ENCODE data around the gene FBN1. TPM values are rescaled to one million over a fixed set of nuclear protein-coding genes. Genes with fewer than 3 reads are reported as not detected.
A peak's percentile ranks its signal among the peaks of the same experiment; 100 is the strongest.

The FBN1 gene
- 100 to 1,000 TPM in 1 of 3 donors, 10 to 100 TPM in 2; 91.0 to 113 (median 94.2) TPM for polyA plus RNA-seq (ENCODE audit: insufficient read length in 3 of 3)
- long read RNA-seq, donor 1, partial matches to known transcripts: 8 of 8 reads
- long read RNA-seq, donor 1, other reads (novel, unspliced or antisense): 0 of 8 reads
- long read RNA-seq, donor 2, full-length matches to known transcripts: 1 of 12 reads
- long read RNA-seq, donor 2, partial matches to known transcripts: 11 of 12 reads
- long read RNA-seq, donor 2, other reads (novel, unspliced or antisense): 0 of 12 reads
- long read RNA-seq, donor 3, full-length matches to known transcripts: 2 of 21 reads
- long read RNA-seq, donor 3, partial matches to known transcripts: 19 of 21 reads
- long read RNA-seq, donor 3, other reads (novel, unspliced or antisense): 0 of 21 reads
- long read RNA-seq, donor 4, partial matches to known transcripts: 7 of 7 reads
- long read RNA-seq, donor 4, other reads (novel, unspliced or antisense): 0 of 7 reads
- long read RNA-seq, donor 5: 0 reads
- long read RNA-seq, donor 6, full-length matches to known transcripts: 2 of 15 reads
- long read RNA-seq, donor 6, partial matches to known transcripts: 13 of 15 reads
- long read RNA-seq, donor 6, other reads (novel, unspliced or antisense): 0 of 15 reads
- long read RNA-seq, donor 7, full-length matches to known transcripts: 1 of 23 reads
- long read RNA-seq, donor 7, partial matches to known transcripts: 22 of 23 reads
- long read RNA-seq, donor 7, other reads (novel, unspliced or antisense): 0 of 23 reads
- long read RNA-seq, donor 8: 0 reads
- long read RNA-seq, donor 9, partial matches to known transcripts: 6 of 6 reads
- long read RNA-seq, donor 9, other reads (novel, unspliced or antisense): 0 of 6 reads
- long read RNA-seq, donor 10, full-length matches to known transcripts: 1 of 9 reads
- long read RNA-seq, donor 10, partial matches to known transcripts: 8 of 9 reads
- long read RNA-seq, donor 10, other reads (novel, unspliced or antisense): 0 of 9 reads
- long read RNA-seq, donor 11, full-length matches to known transcripts: 1 of 10 reads
- long read RNA-seq, donor 11, partial matches to known transcripts: 9 of 10 reads
- long read RNA-seq, donor 11, other reads (novel, unspliced or antisense): 0 of 10 reads
- long read RNA-seq, donor 12, full-length matches to known transcripts: 1 of 1 reads
- long read RNA-seq, donor 12, partial matches to known transcripts: 0 of 1 reads
- long read RNA-seq, donor 12, other reads (novel, unspliced or antisense): 0 of 1 reads
- long read RNA-seq, donor 13: 0 reads
- long read RNA-seq, donor 14, partial matches to known transcripts: 5 of 5 reads
- long read RNA-seq, donor 14, other reads (novel, unspliced or antisense): 0 of 5 reads
- long read RNA-seq, donor 15, full-length matches to known transcripts: 1 of 6 reads
- long read RNA-seq, donor 15, partial matches to known transcripts: 5 of 6 reads
- long read RNA-seq, donor 15, other reads (novel, unspliced or antisense): 0 of 6 reads
- long read RNA-seq, donor 16, full-length matches to known transcripts: 3 of 38 reads
- long read RNA-seq, donor 16, partial matches to known transcripts: 35 of 38 reads
- long read RNA-seq, donor 16, other reads (novel, unspliced or antisense): 0 of 38 reads

DNA sequence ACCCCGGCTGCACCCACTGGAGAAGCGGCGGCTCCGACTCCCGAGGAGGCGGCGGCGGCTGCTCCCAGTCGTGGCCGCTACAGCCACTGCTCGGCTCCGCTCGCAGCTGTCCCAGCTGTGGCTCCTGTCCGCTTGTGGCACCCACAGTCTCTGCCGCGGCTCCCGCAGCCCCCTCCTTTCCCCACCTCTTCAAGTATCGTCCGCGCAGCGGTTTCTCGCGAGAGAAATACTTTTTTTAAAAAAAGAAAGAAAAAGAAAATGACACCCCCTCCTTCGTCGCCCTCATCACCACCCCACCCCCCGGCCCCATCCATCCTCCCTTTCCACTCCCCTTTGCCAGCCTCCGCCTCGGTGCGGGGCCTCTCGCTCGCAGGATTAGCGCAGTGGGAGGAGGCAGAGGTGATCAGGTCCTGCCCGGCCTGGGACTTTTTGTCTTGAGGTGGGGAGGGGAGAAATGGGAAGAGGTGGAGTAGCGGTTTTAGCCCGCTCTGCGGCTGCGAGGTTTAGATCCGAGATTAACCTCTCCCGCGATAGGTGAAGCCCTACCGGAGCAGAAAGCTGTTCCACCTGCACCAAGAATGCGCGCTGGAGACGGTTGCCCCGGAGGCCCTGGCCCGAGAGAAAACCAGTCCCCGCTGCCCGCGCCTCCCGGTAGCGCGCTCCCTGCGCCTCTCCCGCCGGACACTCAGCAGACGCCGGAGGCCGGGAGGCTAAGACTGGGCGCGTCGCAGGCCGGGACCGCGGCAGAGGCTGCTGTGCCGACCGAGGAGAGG lies at the start of gene FBN1:
TSS of gene FBN1 (minus strand) at position 152 of the 773 bp plus-strand sequence. CDS start 940 bp downstream, outside the sequence.
- DNase-seq (ENCODE audit: extremely low read depth in 1 of 11, low read depth in 9 of 11, low spot score in 4 of 11): peak; percentile 63 to 89 (median 80)

DNA sequence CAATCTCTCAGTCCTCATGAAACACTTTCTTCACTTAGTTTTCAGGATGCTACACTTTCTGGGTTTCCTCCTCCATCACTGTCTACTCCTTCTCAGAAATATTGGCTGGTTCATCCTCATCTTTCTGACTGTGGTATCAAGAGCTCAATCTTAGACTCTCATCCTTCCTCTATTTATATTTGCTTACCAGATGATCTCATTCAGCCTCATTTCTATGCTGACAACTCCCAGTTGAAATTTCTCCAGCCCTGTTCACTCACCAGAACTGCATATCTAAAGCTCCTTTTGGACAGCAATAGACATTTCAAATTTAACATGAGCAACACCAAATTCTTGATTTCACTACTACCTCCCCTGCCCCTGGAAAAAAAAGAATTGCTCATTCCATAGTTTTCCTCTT lies 48.0 kb upstream of the FBN1 start:
- DNase-seq (ENCODE audit: extremely low read depth in 1 of 11, low read depth in 9 of 11, low spot score in 4 of 11): no peak

DNA sequence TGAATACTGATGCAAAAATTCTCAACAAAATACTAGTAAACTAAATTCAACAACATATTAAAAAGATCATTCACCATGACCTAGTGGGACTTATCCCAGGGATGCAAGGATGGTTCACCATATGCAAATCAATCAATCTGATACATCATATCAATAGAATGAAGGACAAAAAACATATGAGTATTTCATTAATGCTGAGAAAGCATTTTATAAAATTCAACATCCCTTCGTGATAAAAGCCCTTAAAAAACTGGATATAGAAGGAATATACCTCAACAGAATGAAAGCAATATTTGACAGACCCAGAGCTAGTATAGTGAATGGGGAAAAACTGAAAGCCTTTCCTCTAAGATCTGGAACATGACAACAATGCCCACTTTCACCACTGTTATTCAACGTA lies 43.0 kb upstream of the FBN1 start:
- no peak for DNase-seq (ENCODE audit: extremely low read depth in 1 of 11, low read depth in 9 of 11, low spot score in 4 of 11)

DNA sequence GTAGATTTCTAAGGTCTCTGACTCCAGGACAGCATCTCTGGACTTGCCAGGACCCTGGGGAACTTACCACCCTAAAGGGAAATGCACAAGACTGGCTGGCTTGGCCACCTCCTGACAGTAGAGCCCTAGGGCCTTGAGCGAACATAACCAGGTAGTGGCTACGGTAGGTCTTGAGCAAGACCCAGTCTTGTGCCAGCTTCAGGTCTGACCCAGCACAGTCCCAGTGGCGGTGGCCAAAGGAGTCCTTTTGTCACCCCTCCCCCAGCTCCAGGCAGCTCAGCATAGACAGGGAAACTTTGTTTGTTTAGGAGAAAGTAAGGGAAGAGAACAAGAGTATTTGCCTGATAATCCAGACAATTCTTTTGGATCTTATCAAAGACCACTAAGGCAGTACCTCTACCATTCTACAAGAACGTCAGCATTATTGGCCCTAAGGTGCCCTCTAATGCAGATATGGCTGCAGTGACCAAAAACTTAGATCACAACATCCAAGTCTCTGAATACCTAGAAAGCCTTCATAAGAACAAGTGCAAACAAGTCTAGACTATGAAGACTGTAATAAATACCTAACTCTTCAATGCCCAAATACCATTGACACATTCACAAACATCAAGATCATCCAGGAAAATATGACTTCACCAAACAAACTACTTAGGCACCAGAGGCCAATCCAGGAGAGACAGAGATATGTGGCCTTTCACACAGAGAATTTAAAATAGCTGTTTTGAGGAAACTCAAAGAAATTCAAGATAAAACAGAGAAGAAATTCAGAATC lies 38.7 kb upstream of the FBN1 start:
- DNase-seq (ENCODE audit: extremely low read depth in 1 of 11, low read depth in 9 of 11, low spot score in 4 of 11): no peak

DNA sequence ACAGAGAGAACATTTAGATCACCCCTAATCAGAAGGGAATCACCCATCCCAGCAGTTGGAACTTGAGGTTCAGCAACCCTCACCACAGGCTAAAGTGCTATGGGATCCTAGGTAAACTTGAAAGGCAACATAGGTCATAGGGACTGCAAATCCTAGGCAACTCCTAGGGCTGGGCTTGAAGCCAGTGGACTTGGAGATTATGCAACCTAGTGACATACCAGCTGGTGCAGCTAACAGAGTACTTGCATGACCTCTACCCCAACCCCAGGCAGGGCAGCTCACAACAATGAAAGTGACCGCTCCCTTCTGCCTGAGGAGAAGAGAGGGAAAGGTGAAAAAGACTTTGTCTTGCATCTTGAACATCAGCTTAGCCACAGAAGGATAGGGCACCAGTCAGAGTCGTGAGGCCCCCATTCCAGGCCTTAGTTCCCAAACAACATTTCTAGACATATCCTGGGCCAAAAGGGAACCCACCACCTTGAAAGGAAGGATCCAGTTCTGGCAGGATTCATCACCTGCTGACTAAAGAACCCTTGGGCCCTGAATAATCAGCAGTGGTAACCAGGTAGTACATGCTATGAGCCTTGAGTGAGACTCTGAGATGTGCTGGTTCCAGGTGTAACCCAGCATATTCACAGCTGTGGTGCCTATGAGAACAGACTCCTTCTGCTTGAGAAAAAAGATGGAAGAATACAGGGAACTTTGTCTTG lies 37.6 kb upstream of the FBN1 start:
- DNase-seq (ENCODE audit: extremely low read depth in 1 of 11, low read depth in 9 of 11, low spot score in 4 of 11): no peak

DNA sequence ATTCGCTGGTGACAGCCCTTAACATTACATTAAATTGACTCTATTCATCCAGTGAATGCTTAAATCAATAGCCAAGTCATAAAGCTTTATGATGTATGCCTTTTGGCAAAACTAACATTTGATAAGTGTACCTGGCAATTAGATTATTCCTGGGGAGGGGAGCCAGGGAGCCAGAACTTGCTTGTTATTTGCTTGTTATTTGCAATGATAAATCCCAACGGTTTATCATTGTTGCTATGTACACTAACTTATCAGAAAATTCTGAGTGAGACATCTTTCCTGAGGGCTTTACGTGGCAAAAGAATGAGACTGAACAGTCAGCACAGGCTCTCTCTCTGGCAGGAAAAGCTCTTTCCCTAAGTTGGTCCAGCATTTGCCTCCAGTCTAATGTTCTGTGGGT lies 35.8 kb upstream of the FBN1 start:
- DNase-seq (ENCODE audit: extremely low read depth in 1 of 11, low read depth in 9 of 11, low spot score in 4 of 11): no peak

DNA sequence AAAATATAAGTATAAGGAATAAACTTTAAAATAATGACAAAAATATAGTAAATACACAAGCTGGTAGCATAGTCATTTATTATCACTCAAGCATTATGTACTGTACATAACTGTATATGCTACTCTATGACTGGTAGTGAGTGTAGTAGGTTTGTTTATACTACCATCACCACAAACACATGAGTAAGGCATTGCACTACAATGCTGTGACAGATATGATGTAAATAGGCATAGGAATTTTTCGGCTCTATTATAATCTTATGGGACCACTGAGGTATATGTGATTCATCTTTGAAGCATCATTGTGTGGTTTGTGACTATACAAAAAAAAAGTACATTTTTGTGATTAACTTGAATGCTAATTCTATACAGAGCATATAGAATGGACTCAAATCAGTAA lies 35.3 kb upstream of the FBN1 start:
- DNase-seq (ENCODE audit: extremely low read depth in 1 of 11, low read depth in 9 of 11, low spot score in 4 of 11): no peak

DNA sequence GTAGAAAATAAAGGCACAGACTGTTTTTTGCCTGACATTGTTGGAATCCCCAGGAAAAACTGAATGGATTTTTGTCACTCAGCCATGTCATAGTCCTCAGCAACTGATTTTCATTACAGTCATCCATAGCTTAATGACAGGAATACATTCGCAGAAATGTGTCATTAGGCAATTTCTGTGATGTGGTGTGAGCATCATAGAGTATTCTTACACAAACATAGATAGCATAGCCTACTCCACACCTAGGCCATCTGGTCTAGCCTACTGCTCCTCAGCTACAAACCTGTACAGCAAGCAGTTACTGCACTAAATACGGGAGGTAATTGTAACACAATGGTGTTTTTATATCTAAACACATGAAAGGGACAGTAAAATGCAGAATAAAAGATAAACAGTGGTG lies 34.4 kb upstream of the FBN1 start:
- DNase-seq (ENCODE audit: extremely low read depth in 1 of 11, low read depth in 9 of 11, low spot score in 4 of 11): no peak

DNA sequence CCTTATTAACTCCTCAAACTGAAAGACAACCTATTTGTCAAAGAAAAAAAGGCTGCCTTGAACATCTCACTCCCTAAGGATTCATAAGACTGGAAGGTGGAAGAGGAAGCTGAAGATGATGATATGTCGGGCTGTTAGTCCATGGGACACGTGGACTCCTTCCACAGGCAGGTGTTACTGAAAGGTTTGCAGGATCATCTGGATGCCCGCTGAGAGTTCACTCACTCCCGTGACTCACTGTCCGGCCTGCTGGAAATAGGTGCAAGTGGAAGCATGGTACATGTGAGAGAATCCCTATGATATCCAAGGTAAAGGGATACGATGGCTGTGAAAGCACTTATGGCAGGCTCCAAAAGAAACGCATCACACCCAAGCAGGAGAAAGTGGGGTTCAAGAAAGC lies 33.3 kb upstream of the FBN1 start:
- no peak for DNase-seq (ENCODE audit: extremely low read depth in 1 of 11, low read depth in 9 of 11, low spot score in 4 of 11)

DNA sequence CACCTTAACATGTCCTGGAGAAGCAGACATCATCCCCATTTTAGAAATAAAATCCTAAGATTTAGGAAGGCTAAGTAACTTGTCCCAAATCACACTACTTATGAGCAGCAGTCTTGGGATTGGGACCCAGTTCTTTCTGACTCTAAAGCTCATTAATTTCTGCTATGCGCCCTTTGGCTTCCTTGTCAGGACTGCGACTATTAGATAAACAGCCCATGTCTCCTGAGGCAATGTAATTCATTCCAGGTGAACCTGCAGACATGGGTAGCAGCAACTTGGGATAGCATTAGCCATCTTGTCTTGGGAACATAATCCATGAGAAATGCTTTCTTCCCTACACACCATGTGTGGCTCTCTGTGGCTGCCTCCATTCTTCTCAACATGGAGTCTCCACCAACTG lies 32.3 kb upstream of the FBN1 start:
- DNase-seq (ENCODE audit: extremely low read depth in 1 of 11, low read depth in 9 of 11, low spot score in 4 of 11): no peak

DNA sequence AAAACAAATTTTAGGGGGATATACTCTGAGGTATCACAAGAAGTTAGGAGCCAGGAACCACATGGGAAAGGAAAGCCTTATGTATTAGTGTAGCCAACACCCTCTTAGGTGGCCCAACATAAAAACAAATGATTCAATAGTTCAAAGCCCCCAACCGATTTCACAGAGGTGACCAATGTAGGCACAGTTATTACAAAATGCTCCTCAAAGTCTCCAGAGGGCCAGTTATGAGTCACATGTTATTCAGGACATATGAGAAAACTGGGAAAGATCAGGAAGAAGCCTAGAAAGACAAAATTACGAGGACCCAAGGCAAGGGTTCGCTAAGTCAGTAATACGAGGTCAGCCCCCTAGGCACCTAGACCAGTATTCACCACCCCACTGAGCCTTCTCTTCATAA lies 29.9 kb upstream of the FBN1 start:
- DNase-seq (ENCODE audit: extremely low read depth in 1 of 11, low read depth in 9 of 11, low spot score in 4 of 11): no peak

DNA sequence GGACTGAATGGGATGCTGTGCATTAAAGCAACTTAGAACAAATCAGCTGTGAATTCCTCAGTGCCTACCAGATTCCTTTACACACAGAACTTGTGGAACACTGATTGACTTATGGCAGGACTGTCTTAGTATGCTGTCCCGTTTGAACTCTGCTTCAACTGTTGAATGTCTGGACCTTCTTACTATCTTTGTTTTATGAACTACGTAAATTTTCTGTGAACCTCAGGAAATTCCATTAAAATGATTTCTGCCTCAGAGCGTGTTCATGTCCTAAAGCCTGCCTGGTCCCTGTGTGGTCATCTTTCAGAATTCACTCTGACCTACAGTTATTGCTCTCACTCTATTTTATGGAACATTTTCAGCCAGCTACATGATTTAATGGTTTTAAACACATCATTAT lies 29.4 kb upstream of the FBN1 start:
- peak in 4 of 11 donors; percentile 4 to 25 (median 15) for DNase-seq (ENCODE audit: extremely low read depth in 1 of 11, low read depth in 9 of 11, low spot score in 4 of 11)

DNA sequence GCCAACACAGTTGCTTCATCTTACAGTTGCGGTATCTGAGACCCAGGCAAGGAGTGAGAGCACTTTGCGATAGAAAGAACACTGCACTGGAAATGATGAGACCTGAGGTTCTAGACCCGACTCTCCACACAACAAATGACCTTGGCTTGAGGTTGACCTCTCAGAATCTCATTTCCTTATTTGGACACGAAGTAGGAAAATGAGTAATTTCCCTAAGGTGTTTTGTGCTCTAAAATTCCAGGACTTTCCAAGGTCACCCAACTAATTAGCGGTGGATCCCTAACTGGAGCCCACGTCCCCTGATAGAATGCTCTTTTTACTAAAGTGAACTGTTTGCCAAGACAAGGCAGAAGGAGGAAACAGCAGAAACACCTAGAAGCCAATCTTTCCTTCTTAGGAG lies 26.7 kb upstream of the FBN1 start:
- DNase-seq (ENCODE audit: extremely low read depth in 1 of 11, low read depth in 9 of 11, low spot score in 4 of 11): no peak

DNA sequence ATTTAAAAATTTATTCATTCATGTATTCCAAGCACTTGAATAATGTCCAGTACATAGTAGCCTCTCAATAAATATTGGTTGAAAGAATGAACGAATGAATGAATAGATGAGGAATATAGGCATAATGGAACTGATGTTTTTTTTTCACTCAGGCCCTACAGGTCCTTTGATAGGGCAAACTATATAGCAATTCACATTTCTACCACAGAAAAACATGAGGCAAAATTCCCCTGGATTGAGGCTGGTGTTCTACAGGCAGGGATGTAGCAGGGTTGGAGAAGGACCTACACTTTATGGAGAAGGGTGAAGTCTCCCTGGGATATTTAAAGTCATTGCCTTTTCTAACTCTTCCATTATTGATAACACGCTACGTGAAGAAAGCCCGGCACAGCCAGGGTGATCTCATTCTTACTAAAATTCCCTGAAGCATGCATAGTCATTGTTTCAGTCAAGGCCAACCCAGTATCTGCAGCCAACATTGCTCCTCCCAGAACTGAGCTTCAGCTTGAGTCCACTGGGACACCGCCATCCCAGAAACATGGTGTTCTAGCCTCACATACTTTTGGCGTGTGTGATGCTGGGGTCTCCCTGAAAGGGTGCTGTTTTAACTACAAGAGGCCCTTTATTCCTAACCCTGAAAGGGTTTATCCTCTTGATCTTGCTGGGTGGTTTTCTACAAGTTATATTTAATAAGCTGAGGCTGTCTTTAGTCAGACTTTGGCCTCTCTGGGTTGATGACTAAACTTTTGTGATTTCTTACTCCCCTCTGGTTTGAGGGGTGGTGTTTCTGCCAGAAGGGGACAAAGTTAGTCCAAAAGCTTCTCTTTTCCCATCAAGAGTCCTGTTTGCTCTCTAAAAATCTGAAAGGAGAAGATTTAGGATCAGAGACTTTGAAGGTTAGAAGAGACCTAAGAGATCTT lies 25.9 kb upstream of the FBN1 start:
- DNase-seq (ENCODE audit: extremely low read depth in 1 of 11, low read depth in 9 of 11, low spot score in 4 of 11): no peak

DNA sequence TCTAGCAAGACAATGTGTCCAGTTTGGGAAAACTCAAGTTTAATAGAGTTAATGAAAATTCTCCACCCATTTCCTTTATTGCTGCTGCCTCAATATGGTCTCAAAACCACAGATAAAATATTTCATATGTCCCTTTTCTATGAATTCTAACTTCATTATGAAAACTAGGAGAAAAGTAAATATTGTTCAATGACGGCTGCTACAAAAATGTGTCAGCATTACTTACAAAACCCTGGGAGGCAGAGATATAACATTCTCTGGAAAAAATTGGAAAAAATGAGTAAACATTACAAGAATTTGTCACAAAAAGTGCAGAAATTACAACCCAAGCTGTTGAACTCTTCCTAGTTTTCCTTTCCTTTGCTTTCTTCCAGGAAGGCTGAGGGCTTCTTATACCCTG lies 22.2 kb upstream of the FBN1 start:
- DNase-seq (ENCODE audit: extremely low read depth in 1 of 11, low read depth in 9 of 11, low spot score in 4 of 11): no peak

DNA sequence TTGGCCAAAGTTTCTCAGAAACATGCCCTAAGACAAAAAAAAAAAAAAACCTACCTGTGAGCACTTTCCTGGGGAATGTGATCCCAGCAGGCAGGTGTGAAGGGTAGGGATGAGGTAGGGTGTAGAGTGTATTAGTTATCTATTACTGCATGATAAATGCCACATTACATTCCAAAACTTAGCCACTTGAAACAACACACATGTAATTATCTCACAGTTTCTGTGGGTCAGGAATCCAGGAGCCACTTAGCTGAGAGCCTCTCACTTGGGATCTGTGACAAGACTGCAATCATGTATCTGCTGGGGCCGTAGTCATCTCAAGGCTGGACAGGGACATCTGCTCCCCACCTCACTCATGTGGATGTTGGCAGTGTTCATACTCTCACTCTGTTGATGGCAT lies 18.9 kb upstream of the FBN1 start:
- no peak for DNase-seq (ENCODE audit: extremely low read depth in 1 of 11, low read depth in 9 of 11, low spot score in 4 of 11)
